ENCODE results near the gene CYTL1.

The CYTL1 gene

GRCh38 chr4:5045097-5045496, 25.8 kb upstream of the CYTL1 start:
- Histone ChIP-seq H3K9me3 (ENCODE audit: control insufficient read depth, low read length) (no peaks in the 10 kb centered on the region), H3K4me3 (ENCODE audit: low read length) (no peak overlapping the region), H3K9ac (ENCODE audit: low read length) (no peak overlapping the region), H3K36me3 (ENCODE audit: control insufficient read depth, insufficient read depth, low read length) (no peaks in the 10 kb centered on the region), H3K4me1 (ENCODE audit: control insufficient read depth, insufficient read depth, low read length) (peaks cover 3% of the 10 kb centered on the region), H3K27me3 (ENCODE audit: control insufficient read depth, insufficient read depth, low read length) (peaks cover 12% of the 10 kb centered on the region)

GRCh38 chr4:5044341-5044740, 25.1 kb upstream of the CYTL1 start:
- H3K9me3 ChIP-seq (ENCODE audit: control insufficient read depth, low read length), result no peaks in the 10 kb centered on the region
- peaks cover 12% of the 10 kb centered on the region for H3K27me3 ChIP-seq (ENCODE audit: control insufficient read depth, insufficient read depth, low read length)
- H3K4me3 ChIP-seq (ENCODE audit: low read length), result no peak overlapping the region
- H3K4me1 ChIP-seq (ENCODE audit: control insufficient read depth, insufficient read depth, low read length), result peaks cover 3% of the 10 kb centered on the region
- no peaks in the 10 kb centered on the region for H3K36me3 ChIP-seq (ENCODE audit: control insufficient read depth, insufficient read depth, low read length)
- H3K9ac ChIP-seq (ENCODE audit: low read length), result no peak overlapping the region

- H3K4me1 ChIP-seq (ENCODE audit: control insufficient read depth, insufficient read depth, low read length), result peaks cover 3% of the 10 kb centered on the region
- no peaks in the 10 kb centered on the region for H3K9me3 ChIP-seq (ENCODE audit: control insufficient read depth, low read length)
- H3K36me3 ChIP-seq (ENCODE audit: control insufficient read depth, insufficient read depth, low read length), result no peaks in the 10 kb centered on the region
- no peak overlapping the region for H3K4me3 ChIP-seq (ENCODE audit: low read length)
- no peak overlapping the region for H3K9ac ChIP-seq (ENCODE audit: low read length)
- H3K27me3 ChIP-seq (ENCODE audit: control insufficient read depth, insufficient read depth, low read length), result peaks cover 12% of the 10 kb centered on the region
Observed at GRCh38 chr4:5043579-5043978, 24.3 kb upstream of the CYTL1 start.

- no peak overlapping the region for H3K9ac ChIP-seq (ENCODE audit: low read length)
- H3K9me3 ChIP-seq (ENCODE audit: control insufficient read depth, low read length), result no peaks in the 10 kb centered on the region
- H3K36me3 ChIP-seq (ENCODE audit: control insufficient read depth, insufficient read depth, low read length), result no peaks in the 10 kb centered on the region
- peaks cover 12% of the 10 kb centered on the region for H3K27me3 ChIP-seq (ENCODE audit: control insufficient read depth, insufficient read depth, low read length)
- no peak overlapping the region for H3K4me3 ChIP-seq (ENCODE audit: low read length)
- peaks cover 8% of the 10 kb centered on the region for H3K4me1 ChIP-seq (ENCODE audit: control insufficient read depth, insufficient read depth, low read length)
Observed at GRCh38 chr4:5041699-5042098, 22.4 kb upstream of the CYTL1 start.

GRCh38 chr4:5040856-5041620, 21.8 kb upstream of the CYTL1 start:
- Histone ChIP-seq H3K9ac (ENCODE audit: low read length) (no peak overlapping the region), H3K36me3 (ENCODE audit: control insufficient read depth, insufficient read depth, low read length) (no peaks in the 10 kb centered on the region), H3K9me3 (ENCODE audit: control insufficient read depth, low read length) (no peaks in the 10 kb centered on the region), H3K4me3 (ENCODE audit: low read length) (no peak overlapping the region), H3K4me1 (ENCODE audit: control insufficient read depth, insufficient read depth, low read length) (peaks cover 8% of the 10 kb centered on the region), H3K27me3 (ENCODE audit: control insufficient read depth, insufficient read depth, low read length) (peaks cover 12% of the 10 kb centered on the region)

GRCh38 chr4:5039800-5040199, 20.5 kb upstream of the CYTL1 start:
- peaks cover 8% of the 10 kb centered on the region for H3K4me1 ChIP-seq (ENCODE audit: control insufficient read depth, insufficient read depth, low read length)
- H3K36me3 ChIP-seq (ENCODE audit: control insufficient read depth, insufficient read depth, low read length), result no peaks in the 10 kb centered on the region
- no peak overlapping the region for H3K4me3 ChIP-seq (ENCODE audit: low read length)
- H3K9ac ChIP-seq (ENCODE audit: low read length), result no peak overlapping the region
- no peaks in the 10 kb centered on the region for H3K9me3 ChIP-seq (ENCODE audit: control insufficient read depth, low read length)
- H3K27me3 ChIP-seq (ENCODE audit: control insufficient read depth, insufficient read depth, low read length), result peaks cover 12% of the 10 kb centered on the region

- no peaks in the 10 kb centered on the region for H3K9me3 ChIP-seq (ENCODE audit: control insufficient read depth, low read length)
- no peak overlapping the region for H3K4me3 ChIP-seq (ENCODE audit: low read length)
- peaks cover 8% of the 10 kb centered on the region for H3K4me1 ChIP-seq (ENCODE audit: control insufficient read depth, insufficient read depth, low read length)
- no peaks in the 10 kb centered on the region for H3K27me3 ChIP-seq (ENCODE audit: control insufficient read depth, insufficient read depth, low read length)
- no peaks in the 10 kb centered on the region for H3K36me3 ChIP-seq (ENCODE audit: control insufficient read depth, insufficient read depth, low read length)
- H3K9ac ChIP-seq (ENCODE audit: low read length), result no peak overlapping the region
Observed at GRCh38 chr4:5037553-5038551, 18.6 kb upstream of the CYTL1 start.

GRCh38 chr4:5036239-5036638, 17.0 kb upstream of the CYTL1 start:
- no peak overlapping the region for H3K4me3 ChIP-seq (ENCODE audit: low read length)
- peaks cover 4% of the 10 kb centered on the region for H3K4me1 ChIP-seq (ENCODE audit: control insufficient read depth, insufficient read depth, low read length)
- H3K36me3 ChIP-seq (ENCODE audit: control insufficient read depth, insufficient read depth, low read length), result no peaks in the 10 kb centered on the region
- H3K9ac ChIP-seq (ENCODE audit: low read length), result no peak overlapping the region
- H3K27me3 ChIP-seq (ENCODE audit: control insufficient read depth, insufficient read depth, low read length), result no peaks in the 10 kb centered on the region
- H3K9me3 ChIP-seq (ENCODE audit: control insufficient read depth, low read length), result no peaks in the 10 kb centered on the region

- no peak overlapping the region for H3K9ac ChIP-seq (ENCODE audit: low read length)
- peaks cover 4% of the 10 kb centered on the region for H3K4me1 ChIP-seq (ENCODE audit: control insufficient read depth, insufficient read depth, low read length)
- H3K27me3 ChIP-seq (ENCODE audit: control insufficient read depth, insufficient read depth, low read length), result no peaks in the 10 kb centered on the region
- H3K36me3 ChIP-seq (ENCODE audit: control insufficient read depth, insufficient read depth, low read length), result no peaks in the 10 kb centered on the region
- H3K4me3 ChIP-seq (ENCODE audit: low read length), result no peak overlapping the region
- H3K9me3 ChIP-seq (ENCODE audit: control insufficient read depth, low read length), result no peaks in the 10 kb centered on the region
Observed at GRCh38 chr4:5034206-5034605, 14.9 kb upstream of the CYTL1 start.

- no peak overlapping the region for H3K9ac ChIP-seq (ENCODE audit: low read length)
- no peak overlapping the region for H3K4me3 ChIP-seq (ENCODE audit: low read length)
- no peaks in the 10 kb centered on the region for H3K27me3 ChIP-seq (ENCODE audit: control insufficient read depth, insufficient read depth, low read length)
- H3K36me3 ChIP-seq (ENCODE audit: control insufficient read depth, insufficient read depth, low read length), result no peaks in the 10 kb centered on the region
- no peaks in the 10 kb centered on the region for H3K9me3 ChIP-seq (ENCODE audit: control insufficient read depth, low read length)
- peaks cover 4% of the 10 kb centered on the region for H3K4me1 ChIP-seq (ENCODE audit: control insufficient read depth, insufficient read depth, low read length)
Observed at GRCh38 chr4:5033281-5033841, 14.1 kb upstream of the CYTL1 start.

- Histone ChIP-seq H3K4me1 (ENCODE audit: control insufficient read depth, insufficient read depth, low read length) (peaks cover 2% of the 10 kb centered on the region), H3K27me3 (ENCODE audit: control insufficient read depth, insufficient read depth, low read length) (no peaks in the 10 kb centered on the region), H3K9me3 (ENCODE audit: control insufficient read depth, low read length) (no peaks in the 10 kb centered on the region), H3K4me3 (ENCODE audit: low read length) (no peak overlapping the region), H3K36me3 (ENCODE audit: control insufficient read depth, insufficient read depth, low read length) (no peaks in the 10 kb centered on the region), H3K9ac (ENCODE audit: low read length) (no peak overlapping the region)
Observed at GRCh38 chr4:5032813-5033212, 13.6 kb upstream of the CYTL1 start.

GRCh38 chr4:5030927-5031326, 11.7 kb upstream of the CYTL1 start:
- no peak overlapping the region for H3K4me3 ChIP-seq (ENCODE audit: low read length)
- H3K4me1 ChIP-seq (ENCODE audit: control insufficient read depth, insufficient read depth, low read length), result no peaks in the 10 kb centered on the region
- no peaks in the 10 kb centered on the region for H3K36me3 ChIP-seq (ENCODE audit: control insufficient read depth, insufficient read depth, low read length)
- no peak overlapping the region for H3K9ac ChIP-seq (ENCODE audit: low read length)
- H3K9me3 ChIP-seq (ENCODE audit: control insufficient read depth, low read length), result no peaks in the 10 kb centered on the region
- H3K27me3 ChIP-seq (ENCODE audit: control insufficient read depth, insufficient read depth, low read length), result no peaks in the 10 kb centered on the region

All from mucosa of stomach (tissue), 1 donor.